ENCODE results near the gene FGF14.

FGF14 gene

DNA sequence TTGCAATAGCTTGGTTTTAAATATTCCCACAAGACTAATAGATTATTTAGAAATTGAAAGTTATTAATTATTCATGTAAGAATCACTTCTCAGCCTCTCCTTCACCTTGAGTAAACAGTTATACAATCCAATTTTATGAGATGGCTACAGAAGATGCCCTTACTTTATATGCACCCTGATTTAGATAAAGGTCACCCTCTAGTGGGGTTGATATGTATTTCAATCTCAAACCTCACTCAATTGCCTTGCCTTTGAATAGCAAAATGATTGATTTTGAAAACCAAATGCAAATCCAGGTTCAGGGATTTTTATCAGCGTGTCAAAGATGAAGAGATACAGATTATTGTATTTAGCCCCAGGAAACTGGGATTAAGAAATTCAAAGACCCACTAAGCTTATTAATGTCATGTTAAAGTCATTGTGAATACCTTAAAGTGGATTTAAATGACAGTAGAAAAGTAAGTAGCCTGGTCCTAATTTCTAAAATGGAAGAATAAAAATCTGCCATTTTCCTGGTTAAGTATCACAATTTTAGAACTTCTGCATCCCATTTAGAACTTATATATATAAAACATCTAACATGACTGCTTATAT is 644.3 kb downstream of the FGF14 start:
- Histone ChIP-seq H3K27me3 (ENCODE audit: control insufficient read depth, insufficient read depth, low read length) (no peaks in the 10 kb centered on the region), H3K9ac (no peak overlapping the region), H3K4me3 (ENCODE audit: low read depth, low read length) (no peak overlapping the region), H3K9me3 (ENCODE audit: control insufficient read depth, low read length) (no peaks in the 10 kb centered on the region), H2AFZ (no peak overlapping the region), H3K27ac (no peak overlapping the region), H3K36me3 (ENCODE audit: control insufficient read depth, insufficient read depth, low read length) (no peaks in the 10 kb centered on the region), H3K4me1 (no peaks in the 10 kb centered on the region), H3K79me2 (no peaks in the 10 kb centered on the region), H3K4me2 (ENCODE audit: low read length) (no peak overlapping the region)
- TF ChIP-seq, protein P1, sequence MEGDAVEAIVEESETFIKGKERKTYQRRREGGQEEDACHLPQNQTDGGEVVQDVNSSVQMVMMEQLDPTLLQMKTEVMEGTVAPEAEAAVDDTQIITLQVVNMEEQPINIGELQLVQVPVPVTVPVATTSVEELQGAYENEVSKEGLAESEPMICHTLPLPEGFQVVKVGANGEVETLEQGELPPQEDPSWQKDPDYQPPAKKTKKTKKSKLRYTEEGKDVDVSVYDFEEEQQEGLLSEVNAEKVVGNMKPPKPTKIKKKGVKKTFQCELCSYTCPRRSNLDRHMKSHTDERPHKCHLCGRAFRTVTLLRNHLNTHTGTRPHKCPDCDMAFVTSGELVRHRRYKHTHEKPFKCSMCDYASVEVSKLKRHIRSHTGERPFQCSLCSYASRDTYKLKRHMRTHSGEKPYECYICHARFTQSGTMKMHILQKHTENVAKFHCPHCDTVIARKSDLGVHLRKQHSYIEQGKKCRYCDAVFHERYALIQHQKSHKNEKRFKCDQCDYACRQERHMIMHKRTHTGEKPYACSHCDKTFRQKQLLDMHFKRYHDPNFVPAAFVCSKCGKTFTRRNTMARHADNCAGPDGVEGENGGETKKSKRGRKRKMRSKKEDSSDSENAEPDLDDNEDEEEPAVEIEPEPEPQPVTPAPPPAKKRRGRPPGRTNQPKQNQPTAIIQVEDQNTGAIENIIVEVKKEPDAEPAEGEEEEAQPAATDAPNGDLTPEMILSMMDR (IDR thresholded peaks at IDR 0.05) = no peak

DNA sequence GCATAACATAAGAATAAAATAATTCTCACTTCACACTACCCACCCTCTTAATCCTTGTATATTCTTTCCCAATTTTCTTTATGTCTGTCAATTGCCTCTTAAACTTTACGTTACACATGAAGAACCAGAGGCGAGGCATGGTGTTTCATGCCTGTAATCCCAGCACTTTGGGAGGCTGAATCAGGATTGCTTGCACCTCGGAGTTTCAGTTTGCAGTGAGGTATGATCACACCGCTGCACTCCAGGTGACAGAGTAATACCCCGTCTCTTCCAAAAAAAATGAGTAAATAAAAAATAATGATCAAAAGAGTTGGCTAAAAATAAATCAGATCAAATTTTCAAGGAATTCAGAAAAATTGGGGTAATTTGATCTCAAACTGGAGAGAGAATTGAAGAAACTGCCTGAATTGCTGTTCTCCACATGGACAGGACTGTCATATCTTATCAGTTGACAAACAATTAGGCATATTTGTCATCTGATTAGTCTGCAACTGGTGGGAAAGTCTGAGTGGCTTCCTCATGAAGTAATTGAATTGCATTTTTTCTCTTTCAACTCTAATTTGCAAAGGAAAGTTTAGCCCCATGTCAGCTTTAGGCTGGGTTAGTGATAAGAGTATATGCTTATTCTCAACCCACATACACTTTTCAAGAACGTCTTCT is 646.5 kb downstream of the FGF14 start:
- no peaks in the 10 kb centered on the region for H3K36me3 ChIP-seq (ENCODE audit: control insufficient read depth, insufficient read depth, low read length)
- H3K4me2 ChIP-seq (ENCODE audit: low read length) = no peak overlapping the region
- TF ChIP-seq, protein P1 (IDR thresholded peaks at IDR 0.05) = no peak
- H3K79me2 ChIP-seq = no peaks in the 10 kb centered on the region
- no peaks in the 10 kb centered on the region for H3K4me1 ChIP-seq
- no peaks in the 10 kb centered on the region for H3K27me3 ChIP-seq (ENCODE audit: control insufficient read depth, insufficient read depth, low read length)
- H3K9ac ChIP-seq = no peak overlapping the region
- H3K27ac ChIP-seq = no peak overlapping the region
- H3K9me3 ChIP-seq (ENCODE audit: control insufficient read depth, low read length) = no peaks in the 10 kb centered on the region
- H2AFZ ChIP-seq = no peak overlapping the region
- no peak overlapping the region for H3K4me3 ChIP-seq (ENCODE audit: low read depth, low read length)

GRCh38 chr13:101752432-101752831 is 649.4 kb downstream of the FGF14 start:
- no peaks in the 10 kb centered on the region for H3K9me3 ChIP-seq (ENCODE audit: control insufficient read depth, low read length)
- no peak overlapping the region for H2AFZ ChIP-seq
- no peak overlapping the region for H3K27ac ChIP-seq
- H3K27me3 ChIP-seq (ENCODE audit: control insufficient read depth, insufficient read depth, low read length) = no peaks in the 10 kb centered on the region
- H3K4me2 ChIP-seq (ENCODE audit: low read length) = no peak overlapping the region
- H3K79me2 ChIP-seq = no peaks in the 10 kb centered on the region
- no peak overlapping the region for H3K4me3 ChIP-seq (ENCODE audit: low read depth, low read length)
- no peaks in the 10 kb centered on the region for H3K36me3 ChIP-seq (ENCODE audit: control insufficient read depth, insufficient read depth, low read length)
- TF ChIP-seq, protein P1 (IDR thresholded peaks at IDR 0.05) = no peak
- H3K9ac ChIP-seq = no peak overlapping the region
- no peaks in the 10 kb centered on the region for H3K4me1 ChIP-seq

- TF ChIP-seq, protein P1 (IDR thresholded peaks at IDR 0.05) = no peak
- H3K4me2 ChIP-seq (ENCODE audit: low read length) = no peak overlapping the region
- no peak overlapping the region for H2AFZ ChIP-seq
- no peaks in the 10 kb centered on the region for H3K36me3 ChIP-seq (ENCODE audit: control insufficient read depth, insufficient read depth, low read length)
- no peaks in the 10 kb centered on the region for H3K4me1 ChIP-seq
- H3K9me3 ChIP-seq (ENCODE audit: control insufficient read depth, low read length) = no peaks in the 10 kb centered on the region
- H3K27ac ChIP-seq = no peak overlapping the region
- H3K27me3 ChIP-seq (ENCODE audit: control insufficient read depth, insufficient read depth, low read length) = no peaks in the 10 kb centered on the region
- no peak overlapping the region for H3K4me3 ChIP-seq (ENCODE audit: low read depth, low read length)
- H3K9ac ChIP-seq = no peak overlapping the region
- no peaks in the 10 kb centered on the region for H3K79me2 ChIP-seq
Observed at GRCh38 chr13:101751488-101751887, 650.4 kb downstream of the FGF14 start.

- no peaks in the 10 kb centered on the region for H3K27me3 ChIP-seq (ENCODE audit: control insufficient read depth, insufficient read depth, low read length)
- no peaks in the 10 kb centered on the region for H3K79me2 ChIP-seq
- H2AFZ ChIP-seq = no peak overlapping the region
- no peaks in the 10 kb centered on the region for H3K4me1 ChIP-seq
- no peaks in the 10 kb centered on the region for H3K36me3 ChIP-seq (ENCODE audit: control insufficient read depth, insufficient read depth, low read length)
- no peak overlapping the region for H3K27ac ChIP-seq
- H3K9me3 ChIP-seq (ENCODE audit: control insufficient read depth, low read length) = no peaks in the 10 kb centered on the region
- no peak overlapping the region for H3K9ac ChIP-seq
- TF ChIP-seq, protein P1 (IDR thresholded peaks at IDR 0.05) = no peak
- H3K4me3 ChIP-seq (ENCODE audit: low read depth, low read length) = no peak overlapping the region
- no peak overlapping the region for H3K4me2 ChIP-seq (ENCODE audit: low read length)
Observed at GRCh38 chr13:101749584-101749983, 652.3 kb downstream of the FGF14 start.
